ENCODE results near the gene MOB3B. TPM values are rescaled to one million over a fixed set of nuclear protein-coding genes. Genes with fewer than 3 reads are reported as not detected.

Gene MOB3B
- total RNA-seq, 1 donor from 2014 or later, result 11.0 TPM

DNA sequence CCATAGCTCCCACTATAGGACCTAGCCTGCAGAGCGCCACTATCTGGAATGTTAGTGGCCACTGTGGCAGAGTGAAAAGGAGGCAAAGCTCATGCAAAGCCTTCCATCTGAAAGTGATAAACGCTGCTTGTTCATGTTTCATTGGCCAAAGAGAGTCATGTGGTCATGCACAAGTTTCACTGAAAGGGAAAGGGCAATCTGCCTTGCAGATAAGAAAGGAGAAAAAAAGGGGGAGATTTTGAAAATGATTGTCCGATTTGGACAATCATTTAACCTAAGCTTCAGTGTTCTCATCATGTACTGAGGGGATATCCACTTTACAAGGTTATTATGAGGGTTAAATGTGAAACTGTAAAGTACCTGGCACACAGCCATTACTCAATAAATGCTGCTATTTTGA is 9.0 kb upstream of the MOB3B start:
- peaks cover 48% of the 10 kb centered on the region for H3K4me1 ChIP-seq
- TF ChIP-seq POLR2AphosphoS5 (IDR thresholded peaks at IDR 0.05; ENCODE audit: insufficient read depth in 1 of 2, low read depth in 1 of 2) (no peak), POLR2A (IDR thresholded peaks at IDR 0.05) (no peak)
- TF ChIP-seq, protein P1, sequence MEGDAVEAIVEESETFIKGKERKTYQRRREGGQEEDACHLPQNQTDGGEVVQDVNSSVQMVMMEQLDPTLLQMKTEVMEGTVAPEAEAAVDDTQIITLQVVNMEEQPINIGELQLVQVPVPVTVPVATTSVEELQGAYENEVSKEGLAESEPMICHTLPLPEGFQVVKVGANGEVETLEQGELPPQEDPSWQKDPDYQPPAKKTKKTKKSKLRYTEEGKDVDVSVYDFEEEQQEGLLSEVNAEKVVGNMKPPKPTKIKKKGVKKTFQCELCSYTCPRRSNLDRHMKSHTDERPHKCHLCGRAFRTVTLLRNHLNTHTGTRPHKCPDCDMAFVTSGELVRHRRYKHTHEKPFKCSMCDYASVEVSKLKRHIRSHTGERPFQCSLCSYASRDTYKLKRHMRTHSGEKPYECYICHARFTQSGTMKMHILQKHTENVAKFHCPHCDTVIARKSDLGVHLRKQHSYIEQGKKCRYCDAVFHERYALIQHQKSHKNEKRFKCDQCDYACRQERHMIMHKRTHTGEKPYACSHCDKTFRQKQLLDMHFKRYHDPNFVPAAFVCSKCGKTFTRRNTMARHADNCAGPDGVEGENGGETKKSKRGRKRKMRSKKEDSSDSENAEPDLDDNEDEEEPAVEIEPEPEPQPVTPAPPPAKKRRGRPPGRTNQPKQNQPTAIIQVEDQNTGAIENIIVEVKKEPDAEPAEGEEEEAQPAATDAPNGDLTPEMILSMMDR (IDR thresholded peaks at IDR 0.05), result no peak
- no peaks in the 10 kb centered on the region for H3K36me3 ChIP-seq
- no peak overlapping the region for H3K4me3 ChIP-seq
- intact Hi-C loops (cut with DNase I), result no loop called here
- DNase-seq (ENCODE audit: extremely low spot score in 2 of 2), result no peak
- peak overlapping the region; percentile 73 for H3K27ac ChIP-seq
- no peaks in the 10 kb centered on the region for H3K27me3 ChIP-seq
- H3K9me3 ChIP-seq, result no peaks in the 10 kb centered on the region

DNA sequence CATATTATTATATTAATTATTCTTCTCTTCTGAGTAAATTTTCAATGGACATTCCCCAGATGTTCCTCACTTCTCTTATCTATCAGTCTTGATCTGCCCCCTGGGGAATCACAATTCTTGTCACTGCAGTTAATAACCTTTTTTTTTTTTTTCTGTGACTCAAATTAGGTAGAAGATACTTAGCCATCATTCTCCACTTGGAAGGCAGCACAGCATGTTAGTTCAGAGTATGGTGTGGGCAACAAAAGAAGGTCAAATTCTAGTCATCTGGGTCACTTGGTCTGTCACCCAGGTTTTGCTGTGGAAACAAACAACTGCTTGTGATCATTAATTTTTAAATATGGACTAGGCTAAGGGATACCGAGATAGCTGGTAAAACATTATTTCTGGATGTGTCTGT is 8.1 kb upstream of the MOB3B start:
- DNase-seq (ENCODE audit: extremely low spot score in 2 of 2), result no peak
- H3K4me3 ChIP-seq, result no peak overlapping the region
- TF ChIP-seq POLR2A (IDR thresholded peaks at IDR 0.05) (no peak), POLR2AphosphoS5 (IDR thresholded peaks at IDR 0.05; ENCODE audit: insufficient read depth in 1 of 2, low read depth in 1 of 2) (no peak)
- TF ChIP-seq, protein P1 (IDR thresholded peaks at IDR 0.05), result no peak
- no peaks in the 10 kb centered on the region for H3K36me3 ChIP-seq
- no peaks in the 10 kb centered on the region for H3K27me3 ChIP-seq
- no peak overlapping the region for H3K27ac ChIP-seq
- H3K4me1 ChIP-seq, result peaks cover 57% of the 10 kb centered on the region
- H3K9me3 ChIP-seq, result no peaks in the 10 kb centered on the region
- intact Hi-C loops (cut with DNase I), result no loop called here

DNA sequence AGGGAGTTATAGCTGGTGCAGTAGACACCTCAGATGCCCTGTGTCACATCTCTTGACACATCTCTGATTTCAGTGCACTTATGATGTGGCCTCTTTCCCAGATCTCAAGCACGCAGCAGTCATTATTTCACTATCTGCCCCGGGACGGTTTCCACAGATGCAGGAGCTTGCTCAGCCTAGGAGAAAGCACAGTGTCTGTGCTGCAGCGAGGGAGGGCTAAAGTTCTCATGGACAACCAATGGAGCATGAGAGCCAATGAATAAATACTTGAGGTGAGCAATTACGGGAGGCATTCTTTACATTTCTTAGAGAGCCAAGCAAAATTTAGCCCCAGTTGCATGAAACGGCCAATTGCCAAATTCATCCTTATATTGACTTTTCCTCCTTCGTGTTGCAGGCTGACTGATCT is 7.4 kb upstream of the MOB3B start:
- intact Hi-C loops (cut with DNase I), result no loop called here
- peaks cover 57% of the 10 kb centered on the region for H3K4me1 ChIP-seq
- H3K36me3 ChIP-seq, result no peaks in the 10 kb centered on the region
- no peak for TF ChIP-seq POLR2AphosphoS5 (IDR thresholded peaks at IDR 0.05; ENCODE audit: insufficient read depth in 1 of 2, low read depth in 1 of 2)
- no peak overlapping the region for H3K27ac ChIP-seq
- H3K27me3 ChIP-seq, result no peaks in the 10 kb centered on the region
- no peak for DNase-seq (ENCODE audit: extremely low spot score in 2 of 2)
- no peaks in the 10 kb centered on the region for H3K9me3 ChIP-seq
- no peak overlapping the region for H3K4me3 ChIP-seq

DNA sequence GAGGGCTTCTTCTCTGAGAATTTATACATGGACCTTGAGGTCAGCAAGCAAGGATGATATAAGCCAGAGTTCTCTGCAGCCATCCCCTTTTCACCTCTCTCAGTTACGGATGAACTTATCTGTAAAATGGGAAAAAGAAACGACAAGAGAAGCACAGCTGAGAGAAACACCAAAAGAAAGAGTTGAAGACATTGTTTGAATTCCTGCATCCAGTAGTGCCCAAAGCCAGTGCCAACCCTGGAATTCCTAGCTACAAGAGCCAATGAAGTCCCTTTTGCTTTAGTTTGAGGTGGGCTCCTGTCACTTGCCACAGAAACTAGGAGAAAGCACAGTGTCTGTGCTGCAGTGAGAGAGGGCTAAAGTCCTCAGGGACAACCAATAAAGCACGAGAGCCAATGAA is 6.6 kb upstream of the MOB3B start:
- no peak overlapping the region for H3K4me3 ChIP-seq
- H3K27ac ChIP-seq, result no peak overlapping the region
- DNase-seq (ENCODE audit: extremely low spot score in 2 of 2), result no peak
- no peaks in the 10 kb centered on the region for H3K27me3 ChIP-seq
- H3K9me3 ChIP-seq, result no peaks in the 10 kb centered on the region
- no peaks in the 10 kb centered on the region for H3K36me3 ChIP-seq
- intact Hi-C loops (cut with DNase I), result no loop called here
- H3K4me1 ChIP-seq, result peaks cover 57% of the 10 kb centered on the region
- TF ChIP-seq, protein P1 (IDR thresholded peaks at IDR 0.05), result no peak
- TF ChIP-seq POLR2AphosphoS5 (IDR thresholded peaks at IDR 0.05; ENCODE audit: insufficient read depth in 1 of 2, low read depth in 1 of 2) (no peak), POLR2A (IDR thresholded peaks at IDR 0.05) (no peak)

DNA sequence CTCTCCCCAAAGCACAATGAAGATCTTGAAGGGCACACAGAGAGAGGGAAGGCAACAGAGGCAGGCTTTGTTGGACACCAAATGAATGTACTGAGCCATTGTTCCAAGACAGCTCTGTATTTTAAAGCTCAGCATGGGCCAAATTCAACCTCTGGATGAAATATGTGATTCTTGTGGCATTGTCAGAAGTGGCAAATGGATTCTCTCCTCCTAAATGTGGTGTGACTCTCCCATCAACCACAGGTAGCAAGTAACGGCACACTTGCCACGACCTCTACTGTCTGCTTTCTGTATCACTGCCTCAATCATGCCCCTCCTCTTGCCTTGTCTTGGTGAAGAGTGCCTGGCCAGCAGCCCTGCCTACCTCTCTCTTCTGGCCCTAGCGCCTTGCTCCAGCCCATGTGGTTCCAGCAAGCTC is 6.1 kb upstream of the MOB3B start:
- Histone ChIP-seq H3K9me3 (no peaks in the 10 kb centered on the region), H3K27me3 (no peaks in the 10 kb centered on the region), H3K27ac (no peak overlapping the region), H3K4me3 (no peak overlapping the region), H3K4me1 (peaks cover 52% of the 10 kb centered on the region), H3K36me3 (no peaks in the 10 kb centered on the region)
- no peak for DNase-seq (ENCODE audit: extremely low spot score in 2 of 2)
- intact Hi-C loops (cut with DNase I), result no loop called here
- no peak for TF ChIP-seq POLR2A (IDR thresholded peaks at IDR 0.05)
- TF ChIP-seq POLR2AphosphoS5 (IDR thresholded peaks at IDR 0.05; ENCODE audit: insufficient read depth in 1 of 2, low read depth in 1 of 2), result no peak
- TF ChIP-seq, protein P1 (IDR thresholded peaks at IDR 0.05), result no peak

All from vagina (tissue), 2 donors.